Mucosa of rectum (tissue), 2 donors: ENCODE results near the gene FAM174B.

ENCODE experiments used
- H3K27ac ChIP-seq, 2 donors: one replicate each; pipeline ENCODE4 v1.7.0; 2013; ENCODE audit warnings: inconsistent platforms in 2 of 2, low read depth in 2 of 2, low read length in 2 of 2
- H3K27me3 ChIP-seq, 2 donors: one replicate each; pipeline ENCODE4 v1.7.0; 2013; ENCODE audit warnings: low read length in 2 of 2; ENCODE audit not compliant: control insufficient read depth in 2 of 2, insufficient read depth in 2 of 2
- H3K36me3 ChIP-seq, 2 donors: one replicate each; pipeline ENCODE4 v1.7.0; 2013; ENCODE audit warnings: low read length in 2 of 2; ENCODE audit not compliant: control insufficient read depth in 2 of 2, insufficient read depth in 2 of 2
- H3K4me1 ChIP-seq, 2 donors: one replicate each; pipeline ENCODE4 v1.7.0; 2013; ENCODE audit warnings: low read length in 2 of 2, mild to moderate bottlenecking in 1 of 2; ENCODE audit not compliant: control insufficient read depth in 2 of 2, insufficient read depth in 2 of 2
- H3K4me3 ChIP-seq, 2 donors: one replicate each; pipeline ENCODE4 v1.7.0; 2013; ENCODE audit warnings: low read length in 2 of 2
- H3K9ac ChIP-seq, 2 donors: one replicate each; pipeline ENCODE4 v1.7.0; 2013; ENCODE audit warnings: low read length in 2 of 2, low read depth in 1 of 2, mild to moderate bottlenecking in 1 of 2
- H3K9me3 ChIP-seq, 2 donors: one replicate each; pipeline ENCODE4 v1.7.0; 2013; ENCODE audit warnings: low read length in 2 of 2; ENCODE audit not compliant: control insufficient read depth in 2 of 2
- donor health status: healthy.
- donor health status: Normal muscosa, but diverticular disease.

FAM174B gene

DNA sequence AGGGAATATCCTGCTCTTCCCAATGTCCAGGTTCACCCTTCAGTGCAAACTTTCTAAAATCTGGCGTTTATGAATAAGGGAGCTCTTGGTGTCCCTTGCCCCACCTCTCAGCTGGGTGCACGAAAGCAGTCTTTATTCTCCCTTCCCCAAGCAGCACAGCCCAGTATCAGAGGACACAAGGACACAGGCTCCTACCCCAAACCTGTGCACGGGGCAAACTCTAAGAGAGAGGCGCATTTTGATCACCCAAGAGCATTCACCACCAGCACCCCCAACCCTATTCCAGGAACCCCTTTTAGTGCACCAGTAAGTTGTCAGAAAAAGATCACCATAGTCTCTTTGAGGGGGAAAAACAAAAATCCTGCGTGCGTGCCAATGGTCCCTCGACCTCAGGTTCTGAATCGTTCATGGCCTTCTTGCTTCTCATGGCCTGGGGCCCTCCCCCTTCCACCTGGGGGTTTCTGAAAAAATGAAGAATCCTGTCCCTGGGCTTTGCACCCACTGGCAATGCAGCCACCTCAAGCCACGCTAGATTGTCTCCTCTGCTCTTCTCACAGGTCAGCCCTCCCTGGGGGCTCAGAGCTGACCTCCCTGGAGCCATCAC is 78.9 kb downstream of the FAM174B start:
- Histone ChIP-seq H3K27me3 (peaks cover 0 to 2% of the 10 kb centered on the region in 2 donors), H3K36me3 (no peaks in the 10 kb centered on the region), H3K27ac (no peak overlapping the region), H3K9me3 (no peaks in the 10 kb centered on the region), H3K4me1 (no peaks in the 10 kb centered on the region), H3K9ac (no peak overlapping the region), H3K4me3 (no peak overlapping the region)

DNA sequence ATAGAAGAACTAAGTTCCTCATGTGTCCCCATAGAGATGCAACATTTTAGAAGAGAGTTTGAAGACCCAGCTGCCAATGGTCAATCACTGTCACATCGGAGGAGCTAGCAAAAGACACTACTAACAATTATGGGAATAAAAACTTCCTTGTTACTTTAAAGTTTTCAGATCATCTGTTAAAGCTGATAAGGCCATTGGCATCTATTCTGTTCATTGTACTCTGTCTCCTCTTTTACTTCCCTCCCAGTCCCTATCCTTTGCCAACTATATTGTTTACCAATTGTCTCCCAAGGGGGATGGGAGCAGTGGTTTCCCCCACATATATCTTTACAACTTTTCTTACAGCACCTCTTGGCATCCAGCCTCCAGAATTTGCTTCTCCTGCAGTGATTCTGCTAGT is 81.0 kb downstream of the FAM174B start:
- no peak overlapping the region for H3K9ac ChIP-seq
- no peaks in the 10 kb centered on the region for H3K4me1 ChIP-seq
- H3K27me3 ChIP-seq = no peaks in the 10 kb centered on the region
- H3K9me3 ChIP-seq = no peaks in the 10 kb centered on the region
- H3K27ac ChIP-seq = no peak overlapping the region
- no peak overlapping the region for H3K4me3 ChIP-seq
- no peaks in the 10 kb centered on the region for H3K36me3 ChIP-seq

GRCh38 chr15:92574161-92574560 is 81.4 kb downstream of the FAM174B start:
- Histone ChIP-seq H3K9me3 (no peaks in the 10 kb centered on the region), H3K27ac (no peak overlapping the region), H3K9ac (no peak overlapping the region), H3K4me1 (no peaks in the 10 kb centered on the region), H3K27me3 (no peaks in the 10 kb centered on the region), H3K36me3 (no peaks in the 10 kb centered on the region), H3K4me3 (no peak overlapping the region)

GRCh38 chr15:92571824-92572223 is 83.8 kb downstream of the FAM174B start:
- no peak overlapping the region for H3K9ac ChIP-seq
- no peak overlapping the region for H3K4me3 ChIP-seq
- no peaks in the 10 kb centered on the region for H3K27me3 ChIP-seq
- H3K27ac ChIP-seq = no peak overlapping the region
- H3K36me3 ChIP-seq = no peaks in the 10 kb centered on the region
- no peaks in the 10 kb centered on the region for H3K4me1 ChIP-seq
- H3K9me3 ChIP-seq = no peaks in the 10 kb centered on the region

GRCh38 chr15:92570391-92570790 is 85.2 kb downstream of the FAM174B start:
- no peak overlapping the region for H3K9ac ChIP-seq
- H3K4me1 ChIP-seq = no peaks in the 10 kb centered on the region
- H3K27ac ChIP-seq = no peak overlapping the region
- no peaks in the 10 kb centered on the region for H3K27me3 ChIP-seq
- H3K9me3 ChIP-seq = no peaks in the 10 kb centered on the region
- H3K4me3 ChIP-seq = no peak overlapping the region
- no peaks in the 10 kb centered on the region for H3K36me3 ChIP-seq

DNA sequence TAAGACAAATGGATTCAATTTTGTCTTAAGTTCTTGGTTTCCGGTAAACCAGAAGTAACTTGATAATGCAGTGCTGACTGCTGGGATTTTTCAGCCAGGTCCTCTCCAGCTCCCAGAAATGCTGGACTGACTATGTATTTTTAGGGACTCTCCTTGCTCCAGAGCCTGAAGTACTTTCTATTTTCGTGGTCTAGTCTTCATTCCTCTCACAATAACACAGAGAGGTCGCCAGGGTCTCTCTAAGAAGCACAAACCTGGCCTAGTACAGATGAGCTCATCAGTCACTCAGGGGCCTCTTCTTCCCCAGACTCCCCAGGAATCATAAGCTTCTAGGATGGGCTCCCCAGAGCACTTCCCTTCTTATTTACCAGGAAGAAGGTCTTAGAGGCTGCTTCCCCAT is 85.8 kb downstream of the FAM174B start:
- Histone ChIP-seq H3K27me3 (no peaks in the 10 kb centered on the region), H3K27ac (no peak overlapping the region), H3K9ac (no peak overlapping the region), H3K4me3 (no peak overlapping the region), H3K9me3 (no peaks in the 10 kb centered on the region), H3K36me3 (no peaks in the 10 kb centered on the region), H3K4me1 (no peaks in the 10 kb centered on the region)
